ENCODE results near the gene COQ3. TPM values are rescaled to one million over a fixed set of nuclear protein-coding genes. Genes with fewer than 3 reads are reported as not detected.

COQ3 gene
- total and polyA plus RNA-seq, 2 of the 8 experiments (the other 6 are each of a cell fraction or from before 2014, with no cell fraction given) = 8.4 to 16.2 TPM

DNA sequence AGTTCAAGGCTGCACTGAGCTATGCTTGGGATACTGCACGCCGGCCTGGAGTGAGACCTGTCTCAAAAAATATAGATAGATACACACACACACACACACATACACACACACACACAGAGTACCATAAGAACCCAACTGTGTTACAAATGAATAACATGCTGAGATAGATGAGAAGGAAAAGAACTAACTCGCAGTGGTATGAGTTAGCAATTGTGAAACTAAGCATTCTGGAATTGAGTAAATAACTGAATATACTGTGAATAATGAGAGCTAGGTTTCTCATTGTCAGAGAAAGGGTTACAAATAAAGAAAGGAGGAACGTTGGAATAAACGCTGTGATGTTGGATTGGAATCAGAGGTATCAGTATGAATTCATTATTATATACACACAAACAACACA, 30.0 kb downstream of the COQ3 start:
- Histone ChIP-seq H3K4ac (replicated peaks; ENCODE audit: insufficient read length, low read depth, low read length) (no peak overlapping the region), H3K4me2 (ENCODE audit: insufficient read depth in 1 of 2, low read depth in 2 of 2, low read length in 2 of 2) (no peak overlapping the region), H3K18ac (ENCODE audit: extremely low read depth, low read length) (no peak overlapping the region), H4K20me1 (replicated peaks in 1 of 2; ENCODE audit: control insufficient read depth in 1 of 2, insufficient read depth in 2 of 2, low read length in 2 of 2) (no peaks in the 10 kb centered on the region), H2BK5ac (ENCODE audit: low read depth, low read length) (no peak overlapping the region), H3K27ac (ENCODE audit: low read depth, low read length) (no peak overlapping the region), H2AK5ac (ENCODE audit: low read depth, low read length) (no peak overlapping the region), H3K36me3 (ENCODE audit: control insufficient read depth in 2 of 4, insufficient read depth in 4 of 4, low read length in 3 of 4) (no peaks in the 10 kb centered on the region), H3K23me2 (ENCODE audit: low read depth, low read length) (no peaks in the 10 kb centered on the region), H3K79me1 (ENCODE audit: low read depth, low read length) (no peaks in the 10 kb centered on the region), H3K9me3 (ENCODE audit: insufficient read depth in 2 of 2, low read depth in 1 of 2, low read length in 1 of 2) (no peaks in the 10 kb centered on the region), H4K5ac (ENCODE audit: insufficient read length, low read depth, low read length) (no peak overlapping the region), H2BK12ac (ENCODE audit: low read depth, low read length) (no peak overlapping the region), H3K9ac (replicated peaks in 1 of 4; ENCODE audit: extremely low read depth in 1 of 4, low read depth in 3 of 4, low read length in 3 of 4) (no peak overlapping the region), H3K79me2 (ENCODE audit: control insufficient read depth in 1 of 2, insufficient read depth in 2 of 2, low read length in 2 of 2) (no peaks in the 10 kb centered on the region), H4K8ac (ENCODE audit: extremely low read depth, insufficient read depth, low read length) (no peak overlapping the region), H2BK15ac (ENCODE audit: low read length) (no peak overlapping the region), H3K56ac (replicated peaks; ENCODE audit: insufficient read length, low read depth, low read length) (no peak overlapping the region), H3K4me3 (ENCODE audit: extremely low read depth in 1 of 4, insufficient read depth in 2 of 4, low read depth in 3 of 4, low read length in 4 of 4) (no peak overlapping the region), H2BK120ac (replicated peaks; ENCODE audit: low read depth, low read length) (no peak overlapping the region), H3K14ac (ENCODE audit: insufficient read length) (no peak overlapping the region), H3K4me1 (replicated peaks in 1 of 4; ENCODE audit: control insufficient read depth in 3 of 4, insufficient read depth in 4 of 4, low read length in 3 of 4) (no peaks in the 10 kb centered on the region), H2BK20ac (ENCODE audit: low read length) (no peak overlapping the region), H2AFZ (ENCODE audit: low read length) (no peak overlapping the region), H3K27me3 (replicated peaks in 1 of 4; ENCODE audit: control insufficient read depth in 3 of 4, extremely low read depth in 1 of 4, insufficient read depth in 3 of 4, low read length in 3 of 4) (no peaks in the 10 kb centered on the region; a peak in 1 of 7 replicates), H3K23ac (ENCODE audit: insufficient read length) (no peak overlapping the region), H4K91ac (replicated peaks; ENCODE audit: insufficient read length, low read length) (no peak overlapping the region)
- TF ChIP-seq RXRA (IDR thresholded peaks at IDR 0.05; ENCODE audit: insufficient read depth, low read depth, low read length) = no peak
- TF ChIP-seq TEAD4 (IDR thresholded peaks at IDR 0.05; ENCODE audit: low read depth, low read length) = no peak
- no peak for TF ChIP-seq RAD21 (IDR thresholded peaks at IDR 0.05 in 1 of 2, conservative IDR thresholded peaks at IDR 0.05 in 1 of 2; ENCODE audit: low read depth in 2 of 2, low read length in 2 of 2)
- TF ChIP-seq TAF7 (optimal IDR thresholded peaks at IDR 0.05; ENCODE audit: borderline replicate concordance, low read depth, low read length) = no peak
- TF ChIP-seq FOSL1 (IDR thresholded peaks at IDR 0.05; ENCODE audit: insufficient read depth, low read depth, low read length) = no peak
- TF ChIP-seq SP2 (IDR thresholded peaks at IDR 0.05; ENCODE audit: low read length) = no peak
- DNase-seq (ENCODE audit: low read depth in 1 of 2, low spot score in 2 of 2) (no peak), FAIRE-seq (no peak)
- ChIA-PET POLR2A (ENCODE audit: partially characterized antibody) (interaction anchor here (0.6 to 0.9 kb wide), 2 partner anchors 10 to 12 kb away, joined by 3 read pairs; no protein-coding TSS in a partner anchor), CTCF (ENCODE audit: partially characterized antibody) (interaction anchor here (0.9 to 1.7 kb wide), 5 partner anchors 10 to 34 kb away, joined by 3 to 9 read pairs (median 4); no protein-coding TSS in a partner anchor)
- WGBS, 2 experiments (ENCODE audit: extremely low coverage in 1 of 2, insufficient coverage in 1 of 2, insufficient read length in 1 of 2, insufficient replicate concordance in 2 of 2, low coverage in 1 of 2, low lambda C conversion rate in 2 of 2, missing lambda C conversion rate in 1 of 2) = 95% methylated on average over 5 of the region's 5 CpGs; no CpG with 5 or more reads in 1 of the 2 experiments

Measured in H1 (cell line).